ENCODE measurements around the gene MAK. TPM values are rescaled to one million over a fixed set of nuclear protein-coding genes. Genes with fewer than 3 reads are reported as not detected.

The MAK gene
- total and polyA plus RNA-seq, 2 donors (not counting 1 experiment from before 2014, with no cell fraction given): 0.04 TPM; not detected in 1

DNA sequence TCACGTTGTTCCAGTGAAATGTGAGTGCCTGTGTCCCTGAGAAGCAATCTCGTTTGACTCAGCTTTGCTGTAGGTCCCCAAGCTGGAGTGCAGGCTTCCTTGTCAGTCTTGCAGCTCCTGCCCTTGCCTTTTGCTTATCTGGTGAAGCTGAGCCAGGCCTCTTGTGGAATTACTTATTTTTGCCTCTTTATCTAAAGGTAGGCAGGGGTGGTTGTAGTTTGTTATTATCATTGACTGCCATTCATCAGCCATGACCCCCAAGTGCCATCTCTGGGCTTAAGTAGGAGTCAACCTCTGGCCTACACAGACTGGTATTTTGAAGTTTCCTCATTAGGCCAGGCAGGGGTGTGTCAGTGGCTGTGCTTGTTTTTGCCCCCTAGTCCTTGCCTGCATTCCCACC lies 88.6 kb downstream of the MAK start:
- Histone ChIP-seq H2AFZ (ENCODE audit: insufficient read depth, low read depth, low read length, poor library complexity, severe bottlenecking) (no peak overlapping the region), H3K4me3 (ENCODE audit: control extremely low read depth in 1 of 5, extremely low read depth in 1 of 5, insufficient read depth in 1 of 5, low read depth in 2 of 5, low read length in 4 of 5) (no peak overlapping the region), H3K79me2 (ENCODE audit: control insufficient read depth, insufficient read depth, low read length) (peaks cover 60% of the 10 kb centered on the region), H3K4me2 (replicated peaks; ENCODE audit: low read depth, low read length, poor library complexity, severe bottlenecking) (no peak overlapping the region), H3K27me3 (replicated peaks in 1 of 4; ENCODE audit: control extremely low read depth in 1 of 4, control insufficient read depth in 3 of 4, insufficient read depth in 4 of 4, low read length in 3 of 4) (no peaks in the 10 kb centered on the region), H3K4me1 (ENCODE audit: control insufficient read depth in 2 of 2, insufficient read depth in 2 of 2, low read length in 2 of 2) (peaks cover 17 to 25% of the 10 kb centered on the region in 2 donors), H3K36me3 (replicated peaks in 1 of 2; ENCODE audit: control extremely low read depth in 1 of 2, control insufficient read depth in 1 of 2, extremely low read depth in 1 of 2, insufficient read depth in 2 of 2, low read length in 1 of 2) (peaks cover 8 to 40% of the 10 kb centered on the region in 2 experiments), H3K9me3 (ENCODE audit: control extremely low read depth in 1 of 3, control insufficient read depth in 2 of 3, insufficient read depth in 1 of 3, low read length in 2 of 3) (no peaks in the 10 kb centered on the region), H3K27ac (ENCODE audit: low read length in 2 of 2) (no peak overlapping the region), H4K20me1 (ENCODE audit: control insufficient read depth, insufficient read depth, low read length, poor library complexity, severe bottlenecking) (peaks cover 31% of the 10 kb centered on the region), H3K9ac (ENCODE audit: low read length) (no peak overlapping the region)
- Mint-ChIP-seq H3K4me3 (peak overlapping the region; percentile 95), H3K4me1 (peaks cover 31% of the 10 kb centered on the region), H3K27me3 (no peaks in the 10 kb centered on the region), H3K9me3 (ENCODE audit: insufficient read depth) (no peaks in the 10 kb centered on the region), H3K27ac (peak overlapping the region; percentile 38)
- intact Hi-C loops (cut with micrococcal nuclease): loop anchor here (5.0 kb wide), 2 partner anchors 347 to 788 kb away; partner anchors contain the start of gene TMEM170B
- 88% methylated on average over 2 of the region's 2 CpGs for WGBS (ENCODE audit: insufficient coverage)
- no peak for DNase-seq
- POLR2A ChIA-PET: no interaction called here
- CTCF ChIA-PET: interaction anchor here (4.2 kb wide), 1 partner anchor 239 kb away, joined by 18 read pairs; no protein-coding TSS in a partner anchor
- TF ChIP-seq, protein P1, sequence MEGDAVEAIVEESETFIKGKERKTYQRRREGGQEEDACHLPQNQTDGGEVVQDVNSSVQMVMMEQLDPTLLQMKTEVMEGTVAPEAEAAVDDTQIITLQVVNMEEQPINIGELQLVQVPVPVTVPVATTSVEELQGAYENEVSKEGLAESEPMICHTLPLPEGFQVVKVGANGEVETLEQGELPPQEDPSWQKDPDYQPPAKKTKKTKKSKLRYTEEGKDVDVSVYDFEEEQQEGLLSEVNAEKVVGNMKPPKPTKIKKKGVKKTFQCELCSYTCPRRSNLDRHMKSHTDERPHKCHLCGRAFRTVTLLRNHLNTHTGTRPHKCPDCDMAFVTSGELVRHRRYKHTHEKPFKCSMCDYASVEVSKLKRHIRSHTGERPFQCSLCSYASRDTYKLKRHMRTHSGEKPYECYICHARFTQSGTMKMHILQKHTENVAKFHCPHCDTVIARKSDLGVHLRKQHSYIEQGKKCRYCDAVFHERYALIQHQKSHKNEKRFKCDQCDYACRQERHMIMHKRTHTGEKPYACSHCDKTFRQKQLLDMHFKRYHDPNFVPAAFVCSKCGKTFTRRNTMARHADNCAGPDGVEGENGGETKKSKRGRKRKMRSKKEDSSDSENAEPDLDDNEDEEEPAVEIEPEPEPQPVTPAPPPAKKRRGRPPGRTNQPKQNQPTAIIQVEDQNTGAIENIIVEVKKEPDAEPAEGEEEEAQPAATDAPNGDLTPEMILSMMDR (IDR thresholded peaks at IDR 0.05): no peak
- no peak for TF ChIP-seq EZH2 (IDR thresholded peaks at IDR 0.05; ENCODE audit: borderline replicate concordance, insufficient read depth, low read depth, low read length, poor library complexity, severe bottlenecking)
- no peak for ATAC-seq (ENCODE audit: low read depth)

DNA sequence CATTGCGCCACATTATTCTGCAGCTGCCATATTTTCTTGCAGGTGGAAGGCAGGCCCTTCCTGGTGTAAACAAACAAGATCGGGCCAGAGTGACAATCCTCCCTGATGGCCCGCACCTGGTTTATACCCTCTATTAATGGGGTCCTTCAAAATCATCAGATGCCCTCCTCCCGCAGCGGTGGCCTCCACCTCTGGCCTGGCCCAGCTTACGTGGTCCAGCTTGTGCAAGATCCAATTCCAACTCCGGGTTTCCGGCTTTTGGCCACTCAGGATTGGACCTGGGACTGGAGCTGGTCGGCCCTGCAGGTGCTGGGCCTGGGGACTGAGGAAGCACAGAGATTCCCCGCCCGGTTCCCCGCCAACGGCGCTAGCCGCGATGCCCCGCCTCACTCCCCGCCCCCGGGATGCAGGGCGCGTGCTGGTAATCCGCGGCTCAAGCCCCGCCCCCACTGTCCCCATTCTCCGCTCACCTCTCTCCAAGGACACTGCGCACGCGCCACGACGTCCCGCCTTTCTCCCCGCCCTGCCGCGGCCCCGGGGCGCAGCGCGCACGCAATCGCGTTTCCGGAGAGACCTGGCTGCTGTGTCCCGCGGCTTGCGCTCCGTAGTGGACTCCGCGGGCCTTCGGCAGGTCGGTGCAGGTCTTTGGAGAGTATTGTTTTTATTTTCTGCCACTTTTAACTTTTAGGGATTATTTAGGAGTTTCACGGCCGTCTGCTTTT lies 90.9 kb downstream of the MAK start, which contains the start of gene TMEM14B:
TSS of gene TMEM14B (plus strand) at position 555 of the 722 bp plus-strand sequence. CDS start 1,441 bp downstream, outside the sequence.
- Histone ChIP-seq H4K20me1 (ENCODE audit: control insufficient read depth, insufficient read depth, low read length, poor library complexity, severe bottlenecking) (peaks cover 8% of the 10 kb centered on the region), H3K4me1 (ENCODE audit: control insufficient read depth in 2 of 2, insufficient read depth in 2 of 2, low read length in 2 of 2) (peaks cover 17 to 25% of the 10 kb centered on the region in 2 donors), H3K4me3 (ENCODE audit: control extremely low read depth in 1 of 5, extremely low read depth in 1 of 5, insufficient read depth in 1 of 5, low read depth in 2 of 5, low read length in 4 of 5) (peak within 1 kb of the TSS; percentile 64 to 89 (median 85)), H3K27ac (ENCODE audit: low read length in 2 of 2) (peak within 1 kb of the TSS; percentile 56 to 76), H3K27me3 (replicated peaks in 1 of 4; ENCODE audit: control extremely low read depth in 1 of 4, control insufficient read depth in 3 of 4, insufficient read depth in 4 of 4, low read length in 3 of 4) (no peaks in the 10 kb centered on the region), H3K79me2 (ENCODE audit: control insufficient read depth, insufficient read depth, low read length) (peaks cover 38% of the 10 kb centered on the region), H2AFZ (ENCODE audit: insufficient read depth, low read depth, low read length, poor library complexity, severe bottlenecking) (peak within 1 kb of the TSS; percentile 91), H3K9me3 (ENCODE audit: control extremely low read depth in 1 of 3, control insufficient read depth in 2 of 3, insufficient read depth in 1 of 3, low read length in 2 of 3) (no peaks in the 10 kb centered on the region), H3K36me3 (replicated peaks in 1 of 2; ENCODE audit: control extremely low read depth in 1 of 2, control insufficient read depth in 1 of 2, extremely low read depth in 1 of 2, insufficient read depth in 2 of 2, low read length in 1 of 2) (peaks cover 4 to 18% of the 10 kb centered on the region in 2 experiments), H3K4me2 (replicated peaks; ENCODE audit: low read depth, low read length, poor library complexity, severe bottlenecking) (peak within 1 kb of the TSS; percentile 86), H3K9ac (ENCODE audit: low read length) (peak within 1 kb of the TSS; percentile 79)
- WGBS (ENCODE audit: insufficient coverage): under 1% methylated on average over 48 of the region's 52 CpGs
- H3K4me3 Mint-ChIP-seq: peak within 1 kb of the TSS; percentile 95
- ATAC-seq (ENCODE audit: low read depth): peak; percentile 98
- ChIA-PET POLR2A (interaction anchor here (0.5 to 1.5 kb wide), 7 partner anchors 13 to 213 kb away, joined by 3 to 9 read pairs (median 4); partner anchors contain the start of genes C6orf52, PAK1IP1 and TMEM14C), CTCF (interaction anchor here (0.7 to 4.2 kb wide), 6 partner anchors 10 to 272 kb away, joined by 3 to 18 read pairs (median 4); no protein-coding TSS in a partner anchor)
- peaks cover 29% of the 10 kb centered on the region for H3K4me1 Mint-ChIP-seq
- peak; percentile 99 for DNase-seq
- intact Hi-C loops (cut with micrococcal nuclease): loop anchor here (1.0 to 5.0 kb wide), 8 partner anchors 24 to 790 kb away; partner anchors contain the start of genes C6orf52, MAK, PAK1IP1 and SMIM13
- peak within 1 kb of the TSS; percentile 91 for H3K27ac Mint-ChIP-seq
- no peaks in the 10 kb centered on the region for H3K9me3 Mint-ChIP-seq (ENCODE audit: insufficient read depth)
- no peaks in the 10 kb centered on the region for H3K27me3 Mint-ChIP-seq
- no peak for TF ChIP-seq EZH2 (IDR thresholded peaks at IDR 0.05; ENCODE audit: borderline replicate concordance, insufficient read depth, low read depth, low read length, poor library complexity, severe bottlenecking)
- TF ChIP-seq, protein P1 (IDR thresholded peaks at IDR 0.05): no peak
